ENCODE results near the gene PARD3B.

The PARD3B gene

DNA sequence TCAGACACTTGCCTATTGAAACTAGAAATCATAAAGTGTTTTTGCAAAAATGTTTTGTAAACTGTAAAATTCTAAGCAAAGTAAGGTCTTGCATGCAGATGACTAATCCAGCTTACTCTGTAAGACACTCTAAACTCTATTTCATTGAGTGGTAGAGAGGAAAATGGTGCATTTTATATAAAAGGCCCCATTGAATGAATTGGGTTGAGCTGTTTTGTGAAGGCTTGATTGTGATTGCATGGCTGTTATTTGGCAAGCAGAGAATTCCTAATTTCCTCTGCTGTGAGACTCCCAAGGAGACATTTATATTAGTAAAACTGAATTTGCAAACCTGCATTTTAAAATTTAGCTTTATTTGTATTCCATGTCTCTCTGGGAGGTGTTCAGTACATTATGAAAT, 234.5 kb downstream of the PARD3B start:
- no peak for DNase-seq (ENCODE audit: low spot score)
- no peak for TF ChIP-seq CTCF (IDR thresholded peaks at IDR 0.05)
- Histone ChIP-seq H3K27ac (no peak overlapping the region), H3K4me3 (no peak overlapping the region)

DNA sequence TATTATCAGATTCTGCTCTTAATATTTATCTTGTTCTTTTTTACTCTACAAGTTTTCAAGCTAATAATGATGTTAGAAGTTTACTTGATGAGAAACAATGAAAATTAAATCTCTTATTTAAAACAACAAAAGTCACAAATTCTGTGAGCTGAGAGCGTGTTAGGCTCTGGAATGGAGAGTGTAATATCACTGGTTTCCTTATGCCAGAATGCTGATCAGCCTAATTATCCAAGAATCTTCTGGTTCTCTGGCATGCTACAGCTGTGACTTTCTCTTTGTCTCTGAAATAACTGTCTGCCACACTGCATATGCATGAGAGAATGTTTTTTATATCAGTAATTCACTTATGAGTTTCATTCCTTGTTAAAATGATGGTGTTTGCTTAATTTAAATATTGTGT, 236.7 kb downstream of the PARD3B start:
- no peak overlapping the region for H3K4me3 ChIP-seq
- no peak for TF ChIP-seq CTCF (IDR thresholded peaks at IDR 0.05)
- DNase-seq (ENCODE audit: low spot score), result no peak
- no peak overlapping the region for H3K27ac ChIP-seq

DNA sequence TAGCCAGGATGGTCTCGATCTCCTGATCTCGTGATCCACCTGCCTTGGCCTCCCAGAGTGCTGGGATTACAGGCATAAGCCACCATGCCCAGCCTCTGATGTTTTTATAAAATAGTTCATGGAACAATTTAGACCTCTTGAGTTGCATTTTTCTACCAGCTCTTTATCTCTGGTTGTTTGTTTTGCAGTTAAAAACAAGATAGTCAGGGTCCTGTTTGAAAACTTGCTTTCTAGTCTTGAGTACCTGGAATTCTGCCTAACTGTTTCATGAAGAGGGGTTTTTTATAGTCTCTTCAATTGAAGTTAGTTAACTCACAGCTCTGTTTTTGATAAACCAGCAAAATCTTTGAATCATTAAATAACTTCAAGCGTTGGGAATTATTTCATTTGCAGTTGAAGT, 244.8 kb downstream of the PARD3B start:
- Histone ChIP-seq H3K27ac (no peak overlapping the region), H3K4me3 (no peak overlapping the region)
- DNase-seq (ENCODE audit: low spot score), result no peak
- no peak for TF ChIP-seq CTCF (IDR thresholded peaks at IDR 0.05)

DNA sequence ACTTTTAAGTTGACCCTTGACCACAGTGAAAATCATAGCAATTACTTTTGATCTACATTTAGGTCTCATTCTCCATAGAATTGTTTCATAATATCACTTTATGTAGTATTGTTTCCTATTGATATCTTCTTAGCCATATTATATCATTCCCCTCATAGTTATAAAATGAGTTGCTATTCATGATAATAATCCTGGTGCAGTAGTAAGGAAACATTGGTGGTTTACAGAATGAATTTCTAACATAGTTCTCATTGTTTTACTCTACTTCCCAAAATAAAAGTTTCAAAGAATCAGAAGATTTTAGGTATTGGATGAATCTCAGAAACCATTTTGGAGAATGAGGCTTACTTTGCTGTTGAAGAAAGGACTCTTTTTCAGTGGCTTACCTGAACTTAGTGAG, 246.0 kb downstream of the PARD3B start:
- no peak overlapping the region for H3K27ac ChIP-seq
- DNase-seq (ENCODE audit: low spot score), result no peak
- TF ChIP-seq CTCF (IDR thresholded peaks at IDR 0.05), result no peak
- H3K4me3 ChIP-seq, result no peak overlapping the region

- no peak overlapping the region for H3K27ac ChIP-seq
- no peak overlapping the region for H3K4me3 ChIP-seq
- no peak for DNase-seq (ENCODE audit: low spot score)
- TF ChIP-seq CTCF (IDR thresholded peaks at IDR 0.05), result no peak
Measured at GRCh38 chr2:204794624-204795023, 249.3 kb downstream of the PARD3B start.

GRCh38 chr2:204795156-204795555, 249.9 kb downstream of the PARD3B start:
- no peak for DNase-seq (ENCODE audit: low spot score)
- Histone ChIP-seq H3K27ac (no peak overlapping the region), H3K4me3 (no peak overlapping the region)
- no peak for TF ChIP-seq CTCF (IDR thresholded peaks at IDR 0.05)

DNA sequence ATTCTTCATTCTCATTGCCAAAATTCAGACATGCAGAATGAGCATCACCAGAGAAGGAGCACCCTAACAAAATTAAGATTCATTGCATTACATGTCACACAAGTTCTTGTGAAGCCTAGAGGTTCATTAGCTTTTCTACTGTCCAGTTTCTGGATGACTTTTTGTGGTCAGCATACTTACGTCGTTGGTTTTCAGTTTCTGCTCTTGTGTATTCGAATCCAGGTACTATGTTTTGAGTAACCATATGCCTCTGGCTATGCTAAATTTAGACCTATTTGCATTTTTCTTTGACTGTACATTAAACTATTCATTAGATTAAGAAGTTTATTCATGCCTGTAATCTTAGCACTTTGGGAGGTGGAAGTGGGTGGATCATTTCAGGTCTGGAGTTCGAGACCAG, 251.3 kb downstream of the PARD3B start:
- no peak overlapping the region for H3K4me3 ChIP-seq
- no peak for TF ChIP-seq CTCF (IDR thresholded peaks at IDR 0.05)
- DNase-seq (ENCODE audit: low spot score), result no peak
- no peak overlapping the region for H3K27ac ChIP-seq
